Fibroblast of lung (primary cell): ENCODE results near the gene PDZD2. TPM values are rescaled to one million over a fixed set of nuclear protein-coding genes. Genes with fewer than 3 reads are reported as not detected.

Experiments
- DNase-seq, 2 donors: peaks; one replicate each; pipeline versions ENCODE4 v3.0.0 to v3.0.0-alpha.2; 2010; ENCODE audit warnings: low read depth in 2 of 2
- H2AFZ ChIP-seq: 2 replicates; pipeline ENCODE4 v1.5.1; 2012; ENCODE audit warnings: low read length, control low read depth, inconsistent platforms
- H3K27ac ChIP-seq: 2 replicates; pipeline ENCODE4 v1.5.1; 2011; ENCODE audit warnings: low read length, control low read depth; ENCODE audit not compliant: insufficient read depth
- H3K27me3 ChIP-seq: 2 replicates; pipeline ENCODE4 v1.5.1; 2011; ENCODE audit warnings: mild to moderate bottlenecking, low read length; ENCODE audit not compliant: control insufficient read depth, insufficient read depth
- H3K36me3 ChIP-seq: 2 replicates; pipeline ENCODE4 v1.5.1; 2011; ENCODE audit warnings: low read length; ENCODE audit not compliant: control insufficient read depth, insufficient read depth
- H3K4me1 ChIP-seq: 2 replicates; pipeline ENCODE4 v1.5.1; 2011; ENCODE audit warnings: low read length; ENCODE audit not compliant: control insufficient read depth, insufficient read depth; ENCODE audit errors: extremely low read depth
- H3K4me2 ChIP-seq: 2 replicates; pipeline ENCODE4 v1.5.1; 2011; ENCODE audit warnings: low read length, control low read depth; ENCODE audit not compliant: insufficient read depth; ENCODE audit errors: extremely low read depth
- H3K4me3 ChIP-seq, 4 experiments: fragments of 200-600 bp in 1 of 4; sonication (generic) in 1 of 4; replicated peaks in 1 of 4; 2 replicates each; pipeline ENCODE4 v1.5.1; 2011 to 2016; ENCODE audit warnings: low read length in 4 of 4, low read depth in 3 of 4, mild to moderate bottlenecking in 3 of 4, control low read depth in 2 of 4, inconsistent platforms in 1 of 4, mixed read lengths in 1 of 4; ENCODE audit not compliant: insufficient read depth in 1 of 4; ENCODE audit errors: control extremely low read depth in 1 of 4
- H3K79me2 ChIP-seq: 2 replicates; pipeline ENCODE4 v1.5.1; 2012; ENCODE audit warnings: mild to moderate bottlenecking, low read length, inconsistent platforms; ENCODE audit not compliant: control insufficient read depth, insufficient read depth
- H3K9ac ChIP-seq: 2 replicates; pipeline ENCODE4 v1.5.1; 2011; ENCODE audit warnings: mild to moderate bottlenecking, low read length, control low read depth; ENCODE audit not compliant: insufficient read depth
- H3K9me3 ChIP-seq: 2 replicates; pipeline ENCODE4 v1.5.1; 2012; ENCODE audit warnings: low read depth, low read length; ENCODE audit not compliant: control insufficient read depth, insufficient read depth
- H4K20me1 ChIP-seq: 2 replicates; pipeline ENCODE4 v1.5.1; 2011; ENCODE audit warnings: low read length; ENCODE audit not compliant: control insufficient read depth, insufficient read depth; ENCODE audit errors: extremely low read depth
- EZH2 ChIP-seq: IDR thresholded peaks from 2 replicates; pipeline ENCODE4 v1.5.1; 2012; ENCODE audit warnings: low read length, control low read depth, mild to moderate bottlenecking; ENCODE audit errors: missing control alignments
- polyA plus RNA-seq, 2 donors: library from polyadenylated mRNA; depleted of rRNA in 1 of 2; stranded (reverse) in 1 of 2; unstranded in 1 of 2; fragments of >200 nt; gene quantifications; 2 replicates each; pipeline ENCODE4 v1.2.1, GENCODE V29; 2011 to 2012; ENCODE audit warnings: missing spikeins in 1 of 2
- total RNA-seq: library from RNA; depleted of rRNA; stranded (reverse); fragments of >200 nt; gene quantifications from 2 replicates; pipeline ENCODE4 v1.2.1, GENCODE V29; 2014
- TF ChIP-seq, protein P1 (sequence below), 2 donors: IDR thresholded peaks in 1 of 2; conservative IDR thresholded peaks in 1 of 2; 1 replicate in 1 of 2; 2 replicates in 1 of 2; pipeline ENCODE4 v1.5.1; 2011 to 2012; ENCODE audit warnings: low read length in 2 of 2, control low read depth in 1 of 2, inconsistent platforms in 1 of 2, low read depth in 1 of 2, mild to moderate bottlenecking in 1 of 2

The PDZD2 gene
- total and polyA plus RNA-seq, 2 donors (not counting 1 experiment from before 2014, with no cell fraction given): 0.33 to 0.40 TPM

- no peak overlapping the region for H3K4me3 ChIP-seq
- no peak overlapping the region for H3K4me2 ChIP-seq
- no peaks in the 10 kb centered on the region for H3K4me1 ChIP-seq
- no peak for DNase-seq
- H2AFZ ChIP-seq: no peak overlapping the region
- no peaks in the 10 kb centered on the region for H3K79me2 ChIP-seq
- H3K36me3 ChIP-seq: no peaks in the 10 kb centered on the region
- H3K27ac ChIP-seq: no peak overlapping the region
- no peaks in the 10 kb centered on the region for H3K27me3 ChIP-seq
- TF ChIP-seq, protein P1, sequence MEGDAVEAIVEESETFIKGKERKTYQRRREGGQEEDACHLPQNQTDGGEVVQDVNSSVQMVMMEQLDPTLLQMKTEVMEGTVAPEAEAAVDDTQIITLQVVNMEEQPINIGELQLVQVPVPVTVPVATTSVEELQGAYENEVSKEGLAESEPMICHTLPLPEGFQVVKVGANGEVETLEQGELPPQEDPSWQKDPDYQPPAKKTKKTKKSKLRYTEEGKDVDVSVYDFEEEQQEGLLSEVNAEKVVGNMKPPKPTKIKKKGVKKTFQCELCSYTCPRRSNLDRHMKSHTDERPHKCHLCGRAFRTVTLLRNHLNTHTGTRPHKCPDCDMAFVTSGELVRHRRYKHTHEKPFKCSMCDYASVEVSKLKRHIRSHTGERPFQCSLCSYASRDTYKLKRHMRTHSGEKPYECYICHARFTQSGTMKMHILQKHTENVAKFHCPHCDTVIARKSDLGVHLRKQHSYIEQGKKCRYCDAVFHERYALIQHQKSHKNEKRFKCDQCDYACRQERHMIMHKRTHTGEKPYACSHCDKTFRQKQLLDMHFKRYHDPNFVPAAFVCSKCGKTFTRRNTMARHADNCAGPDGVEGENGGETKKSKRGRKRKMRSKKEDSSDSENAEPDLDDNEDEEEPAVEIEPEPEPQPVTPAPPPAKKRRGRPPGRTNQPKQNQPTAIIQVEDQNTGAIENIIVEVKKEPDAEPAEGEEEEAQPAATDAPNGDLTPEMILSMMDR (conservative IDR thresholded peaks at IDR 0.05 in 1 of 2, IDR thresholded peaks at IDR 0.05 in 1 of 2; ENCODE audit: low read depth in 1 of 2, low read length in 2 of 2): no peak
- TF ChIP-seq EZH2: no peak
- no peak overlapping the region for H3K9ac ChIP-seq
- no peaks in the 10 kb centered on the region for H3K9me3 ChIP-seq
- no peaks in the 10 kb centered on the region for H4K20me1 ChIP-seq
Measured at GRCh38 chr5:31750215-31750614, 111.3 kb downstream of the PDZD2 start.

DNA sequence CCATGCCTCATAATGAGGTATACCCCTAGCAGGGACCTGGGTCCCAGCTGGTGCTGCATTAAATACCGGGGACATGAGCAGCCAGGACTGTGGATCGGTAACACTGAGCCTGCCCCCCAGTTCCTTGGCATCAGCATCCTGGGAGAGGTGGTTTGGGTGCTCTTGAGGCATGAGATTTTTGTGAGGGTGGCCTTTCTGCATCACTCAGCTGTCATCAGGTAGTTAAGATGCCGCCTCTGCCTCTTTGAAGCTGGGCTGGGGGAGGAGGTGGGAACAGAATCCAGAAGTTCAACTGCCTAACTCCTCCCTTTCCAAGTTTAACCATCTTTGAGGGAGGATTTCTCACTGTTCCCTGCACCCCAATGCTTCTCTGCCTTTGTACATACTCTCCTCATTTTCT lies 112.7 kb downstream of the PDZD2 start:
- Histone ChIP-seq H3K9ac (no peak overlapping the region), H3K27ac (no peak overlapping the region), H3K36me3 (no peaks in the 10 kb centered on the region), H3K4me1 (no peaks in the 10 kb centered on the region), H4K20me1 (no peaks in the 10 kb centered on the region), H3K79me2 (no peaks in the 10 kb centered on the region), H3K9me3 (no peaks in the 10 kb centered on the region), H3K27me3 (no peaks in the 10 kb centered on the region), H3K4me3 (no peak overlapping the region), H2AFZ (no peak overlapping the region), H3K4me2 (no peak overlapping the region)
- no peak for DNase-seq
- TF ChIP-seq, protein P1 (conservative IDR thresholded peaks at IDR 0.05 in 1 of 2, IDR thresholded peaks at IDR 0.05 in 1 of 2; ENCODE audit: low read depth in 1 of 2, low read length in 2 of 2): no peak
- no peak for TF ChIP-seq EZH2

DNA sequence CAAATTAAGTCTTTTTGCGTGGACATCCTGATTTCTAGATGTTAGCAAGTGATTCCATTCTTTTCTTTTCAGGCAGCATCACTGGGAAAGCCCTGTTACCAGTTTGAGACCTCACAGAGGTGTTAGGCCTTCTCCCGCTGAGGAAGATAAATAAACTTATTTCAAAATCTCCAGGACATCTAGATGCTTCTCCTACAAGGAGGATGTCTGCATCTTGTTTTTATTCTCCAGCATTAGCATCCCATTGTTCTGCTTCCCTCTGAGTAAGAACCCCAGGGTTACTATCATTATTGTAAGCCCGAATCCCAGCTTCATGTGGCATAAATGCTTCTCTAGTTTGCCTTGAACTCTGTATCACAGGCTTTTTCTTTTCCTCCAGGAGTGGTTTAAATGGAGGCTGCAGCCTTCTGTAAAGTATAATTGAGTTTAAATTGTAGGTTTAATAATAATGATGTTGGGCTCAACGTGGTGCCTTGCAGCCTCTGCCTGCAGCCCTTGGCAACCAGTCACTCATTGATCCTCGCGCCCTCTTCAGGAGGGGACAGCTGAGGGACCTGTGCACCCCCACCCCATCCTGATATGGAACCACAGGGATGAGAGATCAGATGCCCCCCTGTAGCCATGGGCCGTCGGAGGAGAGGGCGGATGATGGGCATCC lies 114.9 kb downstream of the PDZD2 start:
- Histone ChIP-seq H3K36me3 (no peaks in the 10 kb centered on the region), H3K4me3 (no peak overlapping the region), H3K27me3 (no peaks in the 10 kb centered on the region), H2AFZ (no peak overlapping the region), H3K27ac (no peak overlapping the region), H3K4me1 (no peaks in the 10 kb centered on the region), H3K9me3 (no peaks in the 10 kb centered on the region), H3K9ac (no peak overlapping the region), H3K79me2 (no peaks in the 10 kb centered on the region), H4K20me1 (no peaks in the 10 kb centered on the region), H3K4me2 (no peak overlapping the region)
- no peak for DNase-seq
- TF ChIP-seq EZH2: no peak
- TF ChIP-seq, protein P1 (conservative IDR thresholded peaks at IDR 0.05 in 1 of 2, IDR thresholded peaks at IDR 0.05 in 1 of 2; ENCODE audit: low read depth in 1 of 2, low read length in 2 of 2): no peak
